AG04450 (cell line): ENCODE data around the gene CAB39. TPM values are rescaled to one million over a fixed set of nuclear protein-coding genes. Genes with fewer than 3 reads are reported as not detected.

Source experiments
- CTCF ChIA-PET: fragments of 300-600, 350-600 bp; formaldehyde crosslinking; extraction: SDS; loops from one replicate; lab custom pipeline; 2022; ENCODE audit warnings: antibody characterized with exemption, inconsistent platforms; lab: Charles Lee
- POLR2A ChIA-PET: fragments of 350-600 bp; formaldehyde crosslinking; extraction: SDS; loops from one replicate; lab custom pipeline; 2021; ENCODE audit warnings: antibody characterized with exemption, inconsistent platforms; lab: Yijun Ruan, JAX
- DNase-seq: peaks from one replicate; pipeline ENCODE4 v3.0.0-alpha.2; 2011; ENCODE audit warnings: low read depth, low spot score
- H3K27ac ChIP-seq: one replicate; pipeline ENCODE4 v1.5.1; 2012; ENCODE audit warnings: low read depth, low read length, control low read depth
- H3K27me3 ChIP-seq: one replicate; pipeline ENCODE4 v1.6.0; 2012; ENCODE audit warnings: low read length; ENCODE audit not compliant: control insufficient read depth, insufficient read depth
- H3K4me3 ChIP-seq: 2 replicates; pipeline ENCODE4 v1.5.1; 2011; ENCODE audit warnings: mild to moderate bottlenecking, low read depth, low read length, control low read depth
- H3K9me3 ChIP-seq: 2 replicates; pipeline ENCODE4 v1.5.1; 2012; ENCODE audit warnings: low read length; ENCODE audit not compliant: control insufficient read depth, insufficient read depth
- CTCF ChIP-seq: IDR thresholded peaks from 2 replicates; pipeline ENCODE4 v1.5.1; 2011; ENCODE audit warnings: low read depth, low read length, control low read depth, inconsistent platforms
- polyA plus RNA-seq: library from polyadenylated mRNA; depleted of rRNA; stranded (reverse); fragments of >200 nt; gene quantifications from 2 replicates; pipeline ENCODE4 v1.2.3, GENCODE V29; 2011

The CAB39 gene
- polyA plus RNA-seq, 1 experiment: 72.7 TPM

- TF ChIP-seq CTCF: peak; percentile 24; the same call in 1 of the 2 replicates
- Histone ChIP-seq H3K27ac (no peak overlapping the region), H3K4me3 (peak overlapping the region; percentile 82), H3K9me3 (peaks cover 3% of the 10 kb centered on the region; the same call in 1 of the 2 replicates), H3K27me3 (peaks cover 22% of the 10 kb centered on the region)
- ChIA-PET CTCF (interaction anchor here (0.6 to 2.0 kb wide), 10 partner anchors 9 to 189 kb away, joined by 4 to 12 read pairs (median 5); no protein-coding TSS in a partner anchor), POLR2A (no interaction called here)
- no peak for DNase-seq
Observed at GRCh38 chr2:230865766-230866755, 153.4 kb downstream of the CAB39 start.

GRCh38 chr2:230866756-230867523, 154.3 kb downstream of the CAB39 start:
- CTCF ChIA-PET: interaction anchor here (1.0 to 2.0 kb wide), 9 partner anchors 8 to 188 kb away, joined by 4 to 11 read pairs (median 5); no protein-coding TSS in a partner anchor
- no peak for DNase-seq
- POLR2A ChIA-PET: no interaction called here
- H3K4me3 ChIP-seq: no peak overlapping the region
- peaks cover 3% of the 10 kb centered on the region; the same call in 1 of the 2 replicates for H3K9me3 ChIP-seq
- H3K27me3 ChIP-seq: peaks cover 16% of the 10 kb centered on the region
- H3K27ac ChIP-seq: no peak overlapping the region
- TF ChIP-seq CTCF: no peak

- Histone ChIP-seq H3K27me3 (peaks cover 3% of the 10 kb centered on the region), H3K27ac (peak overlapping the region; percentile 21), H3K9me3 (peaks cover 3% of the 10 kb centered on the region; the same call in 1 of the 2 replicates), H3K4me3 (no peak overlapping the region)
- ChIA-PET CTCF (interaction anchor here (1.0 to 2.5 kb wide), 6 partner anchors 15 to 119 kb away, joined by 3 to 11 read pairs (median 5); no protein-coding TSS in a partner anchor), POLR2A (no interaction called here)
- no peak for TF ChIP-seq CTCF
- DNase-seq: no peak
Observed at GRCh38 chr2:230868161-230868946, 155.7 kb downstream of the CAB39 start.

GRCh38 chr2:230868947-230869913, 156.6 kb downstream of the CAB39 start:
- no peak for TF ChIP-seq CTCF
- Histone ChIP-seq H3K9me3 (no peaks in the 10 kb centered on the region), H3K4me3 (no peak overlapping the region), H3K27me3 (no peaks in the 10 kb centered on the region), H3K27ac (peak overlapping the region; percentile 21)
- ChIA-PET POLR2A (no interaction called here), CTCF (interaction anchor here (1.0 to 2.5 kb wide), 3 partner anchors 18 to 45 kb away, joined by 3 to 11 read pairs (median 5); no protein-coding TSS in a partner anchor)
- no peak for DNase-seq
